Right atrium auricular region (tissue), 2 donors: Measurements from ENCODE around the gene SELENOI. TPM values are rescaled to one million over a fixed set of nuclear protein-coding genes. Genes with fewer than 3 reads are reported as not detected.
"Not testable (repeated sequence)": the region's sequence is repeated elsewhere in the genome, so short reads cannot be mapped to it uniquely, and the experiment has no call there.

Experiments used
- DNase-seq: peaks from one replicate; pipeline ENCODE4 v3.0.0-alpha.2; 2019; ENCODE audit warnings: low spot score
- H3K27ac ChIP-seq, 2 donors: fragments of 200-600 bp; sonication (generic); 1 replicate in 1 of 2; 2 replicates in 1 of 2; pipeline ENCODE4 v1.5.1; 2016 to 2019
- H3K27me3 ChIP-seq, 2 donors: fragments of 200-600 bp; sonication (generic); one replicate each; pipeline versions ENCODE4 v1.5.1 to v1.6.0; 2017 to 2019
- H3K36me3 ChIP-seq: fragments of 200-600 bp; sonication (generic); one replicate; pipeline ENCODE4 v1.5.1; 2016
- H3K4me1 ChIP-seq, 2 donors: fragments of 200-600 bp; sonication (generic); one replicate each; pipeline versions ENCODE4 v1.5.1 to v1.6.0; 2017 to 2019
- H3K4me3 ChIP-seq, 2 donors: fragments of 200-600 bp; sonication (generic); 1 replicate in 1 of 2; 2 replicates in 1 of 2; pipeline ENCODE4 v1.5.1; 2017 to 2019; ENCODE audit warnings: mild to moderate bottlenecking in 1 of 2, moderate library complexity in 1 of 2
- H3K9me3 ChIP-seq, 2 donors: fragments of 200-600 bp; sonication (generic); one replicate each; pipeline ENCODE4 v1.5.1; 2019
- total RNA-seq, 2 donors: library from RNA; depleted of rRNA; stranded (reverse); fragments of >200 nt; gene quantifications; one replicate each; pipeline ENCODE4 v1.1.0, GENCODE V29; 2016
- TF ChIP-seq, protein P1 (sequence below), 2 donors: fragments of 200-600 bp; sonication (generic); IDR thresholded peaks; one replicate each; pipeline ENCODE4 v1.5.1; 2019; ENCODE audit warnings: antibody characterized with exemption in 2 of 2

The SELENOI gene
- total RNA-seq, 2 donors from 2014 or later, result 7.6 to 11.6 TPM

GRCh38 chr2:26313446-26313845 is 32.5 kb upstream of the SELENOI start:
- Histone ChIP-seq H3K9me3 (no peaks in the 10 kb centered on the region), H3K4me1 (no peaks in the 10 kb centered on the region), H3K27ac (no peak overlapping the region), H3K4me3 (no peak overlapping the region), H3K27me3 (no peaks in the 10 kb centered on the region), H3K36me3 (no peaks in the 10 kb centered on the region)
- TF ChIP-seq, protein P1, sequence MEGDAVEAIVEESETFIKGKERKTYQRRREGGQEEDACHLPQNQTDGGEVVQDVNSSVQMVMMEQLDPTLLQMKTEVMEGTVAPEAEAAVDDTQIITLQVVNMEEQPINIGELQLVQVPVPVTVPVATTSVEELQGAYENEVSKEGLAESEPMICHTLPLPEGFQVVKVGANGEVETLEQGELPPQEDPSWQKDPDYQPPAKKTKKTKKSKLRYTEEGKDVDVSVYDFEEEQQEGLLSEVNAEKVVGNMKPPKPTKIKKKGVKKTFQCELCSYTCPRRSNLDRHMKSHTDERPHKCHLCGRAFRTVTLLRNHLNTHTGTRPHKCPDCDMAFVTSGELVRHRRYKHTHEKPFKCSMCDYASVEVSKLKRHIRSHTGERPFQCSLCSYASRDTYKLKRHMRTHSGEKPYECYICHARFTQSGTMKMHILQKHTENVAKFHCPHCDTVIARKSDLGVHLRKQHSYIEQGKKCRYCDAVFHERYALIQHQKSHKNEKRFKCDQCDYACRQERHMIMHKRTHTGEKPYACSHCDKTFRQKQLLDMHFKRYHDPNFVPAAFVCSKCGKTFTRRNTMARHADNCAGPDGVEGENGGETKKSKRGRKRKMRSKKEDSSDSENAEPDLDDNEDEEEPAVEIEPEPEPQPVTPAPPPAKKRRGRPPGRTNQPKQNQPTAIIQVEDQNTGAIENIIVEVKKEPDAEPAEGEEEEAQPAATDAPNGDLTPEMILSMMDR (IDR thresholded peaks at IDR 0.05), result no peak
- DNase-seq, result no peak

DNA sequence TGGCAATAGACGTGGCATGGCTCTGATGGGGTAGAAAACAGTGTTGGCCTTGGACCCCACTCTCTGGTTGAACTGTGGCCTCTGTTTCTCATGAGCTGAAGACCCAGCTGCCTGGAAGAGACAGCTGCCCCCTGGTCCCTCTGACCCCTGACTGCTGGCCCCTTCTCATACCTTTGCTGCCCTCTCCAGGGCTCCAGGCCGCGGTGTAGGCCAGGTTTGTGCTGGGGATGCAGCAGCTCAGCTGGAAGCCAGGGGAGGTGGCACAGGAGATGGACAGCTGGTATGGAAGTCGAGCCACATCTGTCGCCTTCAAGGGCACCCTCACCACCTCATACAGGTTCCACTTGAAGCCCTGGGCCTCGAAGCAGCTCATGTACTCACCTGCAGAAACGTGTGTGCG is 31.7 kb upstream of the SELENOI start:
- DNase-seq, result no peak
- Histone ChIP-seq H3K4me3 (no peak overlapping the region), H3K27ac (no peak overlapping the region), H3K36me3 (no peaks in the 10 kb centered on the region), H3K9me3 (no peaks in the 10 kb centered on the region), H3K27me3 (no peaks in the 10 kb centered on the region), H3K4me1 (no peaks in the 10 kb centered on the region)
- TF ChIP-seq, protein P1 (IDR thresholded peaks at IDR 0.05), result no peak

- H3K4me3 ChIP-seq, result no peak overlapping the region
- H3K36me3 ChIP-seq, result no peaks in the 10 kb centered on the region
- H3K4me1 ChIP-seq, result no peaks in the 10 kb centered on the region
- no peaks in the 10 kb centered on the region for H3K9me3 ChIP-seq
- H3K27ac ChIP-seq, result no peak overlapping the region
- TF ChIP-seq, protein P1 (IDR thresholded peaks at IDR 0.05), result no peak
- no peak for DNase-seq
- H3K27me3 ChIP-seq, result no peaks in the 10 kb centered on the region
Observed at GRCh38 chr2:26316041-26316440, 29.9 kb upstream of the SELENOI start.

- no peak overlapping the region for H3K27ac ChIP-seq
- H3K4me1 ChIP-seq, result no peaks in the 10 kb centered on the region
- DNase-seq, result no peak
- no peaks in the 10 kb centered on the region for H3K27me3 ChIP-seq
- H3K9me3 ChIP-seq, result no peaks in the 10 kb centered on the region
- TF ChIP-seq, protein P1 (IDR thresholded peaks at IDR 0.05), result no peak
- H3K4me3 ChIP-seq, result no peak overlapping the region
- H3K36me3 ChIP-seq, result no peaks in the 10 kb centered on the region
Observed at GRCh38 chr2:26316845-26317244, 29.1 kb upstream of the SELENOI start.

GRCh38 chr2:26317377-26318105 is 28.4 kb upstream of the SELENOI start:
- no peak for DNase-seq
- H3K4me1 ChIP-seq, result no peaks in the 10 kb centered on the region
- H3K4me3 ChIP-seq, result no peak overlapping the region
- no peaks in the 10 kb centered on the region for H3K27me3 ChIP-seq
- H3K27ac ChIP-seq, result no peak overlapping the region
- H3K9me3 ChIP-seq, result no peaks in the 10 kb centered on the region
- no peaks in the 10 kb centered on the region for H3K36me3 ChIP-seq
- TF ChIP-seq, protein P1 (IDR thresholded peaks at IDR 0.05), result no peak

DNA sequence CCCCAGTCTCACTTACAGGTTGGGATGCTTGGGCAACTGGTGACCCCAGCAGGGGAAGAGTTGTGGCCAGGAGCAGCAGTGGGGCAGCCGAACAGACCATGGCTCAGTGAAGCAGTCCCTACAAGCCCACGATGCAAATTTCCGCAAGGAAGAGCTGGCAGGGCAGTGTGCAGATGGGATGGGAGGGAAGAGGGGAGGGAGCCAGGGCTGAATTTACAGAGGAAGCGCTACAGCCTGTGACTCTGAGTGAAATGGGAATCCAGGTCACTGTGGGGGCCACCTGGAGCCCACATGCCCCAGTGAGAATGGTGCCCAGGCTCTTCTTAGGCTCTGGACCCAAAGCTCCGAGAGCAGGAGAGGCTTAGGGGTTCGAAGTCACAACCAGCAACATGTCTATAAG is 27.0 kb upstream of the SELENOI start:
- Histone ChIP-seq H3K4me1 (no peaks in the 10 kb centered on the region), H3K27ac (no peak overlapping the region), H3K9me3 (no peaks in the 10 kb centered on the region), H3K36me3 (no peaks in the 10 kb centered on the region), H3K4me3 (no peak overlapping the region), H3K27me3 (no peaks in the 10 kb centered on the region)
- TF ChIP-seq, protein P1 (IDR thresholded peaks at IDR 0.05), result no peak
- no peak for DNase-seq

DNA sequence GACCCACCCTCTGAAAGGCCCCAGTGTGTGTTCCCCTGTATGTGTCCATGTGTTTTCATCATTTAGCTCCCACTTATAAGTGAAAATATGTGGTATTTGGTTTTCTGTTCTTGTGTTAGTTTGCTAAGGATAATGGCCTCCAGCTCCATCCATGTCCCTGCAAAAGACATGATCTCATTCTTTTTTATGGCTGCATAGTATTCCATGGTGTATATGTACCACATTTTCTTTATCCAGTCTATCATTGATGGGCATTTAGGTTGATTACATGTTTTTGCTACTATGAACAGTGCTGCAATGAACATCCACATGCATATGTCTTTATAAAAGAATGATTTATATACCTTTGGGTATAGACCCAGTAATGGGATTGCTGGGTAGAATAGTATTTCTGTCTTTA is 21.5 kb upstream of the SELENOI start:
- not testable (repeated sequence) for DNase-seq, H3K27ac ChIP-seq, H3K4me3 ChIP-seq, H3K4me1 ChIP-seq, H3K27me3 ChIP-seq, H3K36me3 ChIP-seq, H3K9me3 ChIP-seq
